GM12892 (cell line): Measurements from ENCODE around the gene ARHGAP26.

Experiments
- POLR2A ChIP-seq: IDR thresholded peaks from 2 replicates; pipeline ENCODE4 v1.6.1; 2011; ENCODE audit warnings: low read depth, low read length, control low read depth
- POLR2AphosphoS5 ChIP-seq: IDR thresholded peaks from 2 replicates; pipeline ENCODE4 v1.6.1; 2011; ENCODE audit warnings: low read depth, low read length, control low read depth
- TAF1 ChIP-seq: IDR thresholded peaks from 2 replicates; pipeline ENCODE4 v1.6.1; 2011; ENCODE audit warnings: low read depth, mild to moderate bottlenecking, control low read depth, low read length, borderline replicate concordance

- TF ChIP-seq POLR2AphosphoS5: no peak
- no peak for TF ChIP-seq POLR2A
- TF ChIP-seq TAF1: no peak
Measured at GRCh38 chr5:142872795-142873194, 102.6 kb downstream of the ARHGAP26 start.
